HepG2 (cell line): ENCODE data around the gene RPL23. TPM values are rescaled to one million over a fixed set of nuclear protein-coding genes. Genes with fewer than 3 reads are reported as not detected.
A peak's percentile ranks its signal among the peaks of the same experiment; 100 is the strongest.

Experiments
- ATAC-seq: fragments of 200-7000 bp; cut with Tn5 transposase; 3 replicates; pipeline ENCODE4 v1.9.1; 2020; ENCODE audit warnings: mild to moderate bottlenecking, moderate library complexity
- BruUV-seq: library from RNA; stranded (reverse); fragments of 400-500 nt; replicated peaks from 2 replicates; lab custom pipeline; 2021; lab: Mats Ljungman, UMichigan
- CTCF ChIA-PET: fragments of 300-600 bp; formaldehyde crosslinking; extraction: SDS; loops from one replicate; lab custom pipeline; 2021; ENCODE audit warnings: low total read pairs, inconsistent platforms, low intra/inter-chr PET ratio; lab: Yijun Ruan, JAX
- POLR2A ChIA-PET: fragments of 350-600 bp; sonication (Branson Sonifier 250); formaldehyde crosslinking; loops from one replicate; lab custom pipeline; 2020; ENCODE audit warnings: antibody characterized with exemption, inconsistent platforms; lab: Yijun Ruan, JAX
- DNase-seq: peaks from one replicate; pipeline ENCODE4 v3.0.0-alpha.2; 2015; ENCODE audit warnings: low spot score
- FAIRE-seq: peaks from 3 replicates; lab custom pipeline; 2011; peaks lifted over from hg19 to GRCh38; lab: Jason Lieb, UNC
- H2AFZ ChIP-seq: one replicate; pipeline ENCODE4 v1.6.1; 2011; ENCODE audit warnings: low read length, inconsistent platforms
- H3K27ac ChIP-seq: fragments of 300-600 bp; 3 replicates; pipeline ENCODE4 v1.8.0; 2011; ENCODE audit warnings: mixed run types, mild to moderate bottlenecking, mixed read lengths, low read length, inconsistent platforms; ENCODE audit not compliant: insufficient read depth; ENCODE audit errors: extremely low read length
- H3K27me3 ChIP-seq, 2 experiments: fragments of 200-600 bp in 1 of 2; 2 replicates in 1 of 2; 3 replicates in 1 of 2; pipeline versions ENCODE4 v1.6.0 to v1.8.0; 2011; ENCODE audit warnings: low read length in 2 of 2, mild to moderate bottlenecking in 2 of 2, moderate library complexity in 2 of 2, inconsistent platforms in 1 of 2; ENCODE audit not compliant: insufficient read depth in 2 of 2, control insufficient read depth in 1 of 2
- H3K36me3 ChIP-seq, 2 experiments: fragments of 200-600 bp in 1 of 2; replicated peaks in 1 of 2; 2 replicates in 1 of 2; 3 replicates in 1 of 2; pipeline versions ENCODE4 v1.5.1 to v1.8.0; 2011; ENCODE audit warnings: low read length in 2 of 2, inconsistent platforms in 1 of 2; ENCODE audit not compliant: insufficient read depth in 2 of 2, control insufficient read depth in 1 of 2
- H3K4me1 ChIP-seq: 2 replicates; pipeline ENCODE4 v1.5.1; 2012; ENCODE audit warnings: low read length, inconsistent platforms; ENCODE audit not compliant: insufficient read depth
- H3K4me2 ChIP-seq: 2 replicates; pipeline ENCODE4 v1.6.0; 2011; ENCODE audit warnings: low read depth, low read length, inconsistent platforms
- H3K4me3 ChIP-seq, 3 experiments: fragments of 200-600 bp in 1 of 3; sonication (generic), shearing (Covaris generic) in 1 of 3; replicated peaks in 1 of 3; 2 replicates each; pipeline ENCODE4 v1.5.1; 2011 to 2016; ENCODE audit warnings: low read length in 3 of 3, inconsistent platforms in 2 of 3, low read depth in 2 of 3, mild to moderate bottlenecking in 2 of 3, control low read depth in 1 of 3, mixed read lengths in 1 of 3; ENCODE audit not compliant: insufficient read depth in 1 of 3
- H3K79me2 ChIP-seq: one replicate; pipeline ENCODE4 v1.6.1; 2011; ENCODE audit warnings: low read length, inconsistent platforms; ENCODE audit not compliant: insufficient read depth
- H3K9ac ChIP-seq: 2 replicates; pipeline ENCODE4 v1.6.0; 2011; ENCODE audit warnings: mild to moderate bottlenecking, low read depth, low read length, inconsistent platforms; ENCODE audit not compliant: insufficient read depth
- H3K9me3 ChIP-seq: 2 replicates; pipeline ENCODE4 v1.5.1; 2012; ENCODE audit warnings: mild to moderate bottlenecking, low read length
- H4K20me1 ChIP-seq: 2 replicates; pipeline ENCODE4 v1.6.0; 2011; ENCODE audit warnings: inconsistent platforms, mild to moderate bottlenecking, low read length, moderate library complexity; ENCODE audit not compliant: insufficient read depth
- AGO2 ChIP-seq: fragments of 200-400 bp; formaldehyde crosslinking; optimal IDR thresholded peaks from 2 replicates; pipeline ENCODE3; 2017; ENCODE audit warnings: mild to moderate bottlenecking, low read depth, low read length, moderate library complexity
- RBM22 ChIP-seq: fragments of 200-400 bp; formaldehyde crosslinking; optimal IDR thresholded peaks from 2 replicates; pipeline ENCODE3; 2017; ENCODE audit warnings: mild to moderate bottlenecking, low read length, moderate library complexity
- SMAD3 ChIP-seq: sonication (generic); formaldehyde crosslinking; IDR thresholded peaks from 2 replicates; pipeline ENCODE4 v1.4.0; 2020; ENCODE audit warnings: missing genetic modification reagents
- STAT5B ChIP-seq: sonication (generic); formaldehyde crosslinking; IDR thresholded peaks from 2 replicates; pipeline ENCODE4 v1.4.0; 2020; ENCODE audit warnings: missing genetic modification reagents
- ZKSCAN5 ChIP-seq: sonication (generic); formaldehyde crosslinking; IDR thresholded peaks from 2 replicates; pipeline ENCODE4 v1.5.1; 2020; ENCODE audit warnings: mild to moderate bottlenecking, missing genetic modification reagents
- ZNF629 ChIP-seq: sonication (generic); formaldehyde crosslinking; conservative IDR thresholded peaks from 2 replicates; pipeline ENCODE4 v1.5.0; 2020; ENCODE audit warnings: missing genetic modification reagents
- WGBS: methylation state at CpG from one replicate; pipeline ENCODE4 v1.1.6; 2017; ENCODE audit warnings: low lambda C conversion rate; 5-methylcytosine and 5-hydroxymethylcytosine counted together
- in situ Hi-C: cut with HindIII; loops from 2 replicates; pipeline ENCODE4 v1.10.0; 2017; ENCODE audit warnings: low pct_unique_long_range_greater_than_20kb; ENCODE audit not compliant: extremely low pct_ligation_motif_present
- intact Hi-C: fragments of 100-400 bp; cut with micrococcal nuclease; formaldehyde crosslinking; loops from one replicate; pipeline ENCODE4 v1.10.0; 2022; ENCODE audit not compliant: unreplicated experiment
- polyA plus RNA-seq, 8 experiments: library from polyadenylated mRNA; depleted of rRNA in 3 of 8; stranded (reverse) in 7 of 8; unstranded in 1 of 8; fragments of >200 nt; fragmentation: Illumina TruSeq in 4 of 8; extraction: Trizol in 4 of 8; gene quantifications; 2 replicates each; pipeline versions ENCODE4 v1.2.1 to v1.2.3, GENCODE V29; 2011 to 2016; ENCODE audit warnings: low read depth in 4 of 8, missing spikeins in 1 of 8, mixed read lengths in 1 of 8; ENCODE audit not compliant: insufficient read depth in 1 of 8
- total RNA-seq, 5 experiments: library from RNA; depleted of rRNA; stranded (reverse); fragments of >200 nt; fragmentation: Illumina TruSeq; extraction: Trizol; gene quantifications; 2 replicates each; pipeline ENCODE4 v1.2.3, GENCODE V29; 2016; ENCODE audit warnings: low read depth in 1 of 5
- TF ChIP-seq, protein P1 (sequence below): sonication (generic); formaldehyde crosslinking; IDR thresholded peaks from 2 replicates; pipeline ENCODE4 v1.8.0; 2022; ENCODE audit warnings: mild to moderate bottlenecking, missing genetic modification reagents, moderate library complexity

Gene RPL23
- total and polyA plus RNA-seq, 2 of the 13 experiments (the other 11 are each of a cell fraction or from before 2014, with no cell fraction given), result 2,790 to 4,860 TPM

DNA sequence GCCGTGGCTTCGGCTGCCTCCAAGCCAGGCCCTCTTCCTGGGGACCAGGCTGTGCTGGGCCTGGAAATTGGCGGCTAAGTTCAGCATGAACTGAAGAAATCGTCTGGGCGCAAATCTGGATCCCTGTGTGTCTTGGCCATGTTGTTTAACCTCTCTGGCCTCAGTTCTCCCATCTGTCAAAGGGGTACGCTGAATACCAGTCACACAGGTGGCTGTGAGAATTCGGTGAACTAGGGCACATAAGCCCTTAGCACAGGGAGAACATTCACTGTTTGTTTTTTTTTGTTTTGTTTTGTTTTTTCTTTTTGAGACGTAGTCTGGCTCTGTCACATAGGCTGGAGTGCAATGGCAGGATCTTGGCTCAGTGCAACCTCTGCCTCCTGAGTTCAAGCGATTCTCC is 35.3 kb upstream of the RPL23 start (continued):
- TF ChIP-seq ZNF629 (CRISPR knock-in tag), result peak; percentile 92
- no peak for TF ChIP-seq SMAD3 (CRISPR knock-in tag)
- TF ChIP-seq, protein P1, sequence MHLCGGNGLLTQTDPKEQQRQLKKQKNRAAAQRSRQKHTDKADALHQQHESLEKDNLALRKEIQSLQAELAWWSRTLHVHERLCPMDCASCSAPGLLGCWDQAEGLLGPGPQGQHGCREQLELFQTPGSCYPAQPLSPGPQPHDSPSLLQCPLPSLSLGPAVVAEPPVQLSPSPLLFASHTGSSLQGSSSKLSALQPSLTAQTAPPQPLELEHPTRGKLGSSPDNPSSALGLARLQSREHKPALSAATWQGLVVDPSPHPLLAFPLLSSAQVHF, result no peak
- no peak for TF ChIP-seq ZKSCAN5 (CRISPR knock-in tag)
- TF ChIP-seq, all 625 proteins: peak for 3

- Histone ChIP-seq H3K4me3 (no peak overlapping the region), H3K9me3 (no peaks in the 10 kb centered on the region), H3K79me2 (peaks cover 49% of the 10 kb centered on the region), H3K4me1 (peaks cover 37% of the 10 kb centered on the region), H3K9ac (no peak overlapping the region), H4K20me1 (peaks cover 52% of the 10 kb centered on the region), H2AFZ (no peak overlapping the region), H3K27me3 (no peaks in the 10 kb centered on the region), H3K36me3 (peaks cover 55 to 88% of the 10 kb centered on the region in 2 experiments), H3K4me2 (no peak overlapping the region), H3K27ac (no peak overlapping the region)
- POLR2A ChIA-PET, result interaction anchor here (1.8 to 3.8 kb wide), 4 partner anchors 12 to 29 kb away, joined by 4 to 18 read pairs (median 8); no protein-coding TSS in a partner anchor
- WGBS, result 97% methylated on average over 8 of the region's 8 CpGs
- DNase-seq (no peak), ATAC-seq (no peak), FAIRE-seq (no peak)
- in situ Hi-C loops, result no loop called here
- TF ChIP-seq AGO2, result peak; percentile 9
- TF ChIP-seq RBM22, result peak; percentile 28
- TF ChIP-seq STAT5B (CRISPR knock-in tag), result no peak
- CTCF ChIA-PET, result no interaction called here
- no TSS peak for BruUV-seq
- intact Hi-C loops, result no loop called here
Measured at GRCh38 chr17:38886643-38887010, 33.1 kb upstream of the RPL23 start.
